Progenitor cell of endocrine pancreas (in vitro differentiated cells): ENCODE measurements around the gene TBX4. TPM values are rescaled to one million over a fixed set of nuclear protein-coding genes. Genes with fewer than 3 reads are reported as not detected.

Experiments
- DNase-seq: peaks from one replicate; pipeline ENCODE4 v3.0.0; 2021; ENCODE audit warnings: low spot score; ENCODE audit not compliant: unreplicated experiment
- H3K27ac Mint-ChIP-seq: 2 replicates; pipeline ENCODE4 v1.8.0; 2021; ENCODE audit warnings: mild to moderate bottlenecking, moderate library complexity, mixed read lengths
- H3K27me3 Mint-ChIP-seq: 2 replicates; pipeline ENCODE4 v1.8.0; 2021; ENCODE audit warnings: mixed read lengths
- H3K36me3 Mint-ChIP-seq: 2 replicates; pipeline ENCODE4 v1.8.0; 2022; ENCODE audit warnings: mixed read lengths; ENCODE audit not compliant: insufficient read depth
- H3K4me1 Mint-ChIP-seq: 2 replicates; pipeline ENCODE4 v1.8.0; 2021; ENCODE audit warnings: low read depth, mixed read lengths
- H3K4me3 Mint-ChIP-seq: 2 replicates; pipeline ENCODE4 v1.8.0; 2021; ENCODE audit warnings: low read depth, mild to moderate bottlenecking, moderate library complexity, mixed read lengths
- H3K9me3 Mint-ChIP-seq: 2 replicates; pipeline ENCODE4 v1.8.0; 2021; ENCODE audit warnings: low read depth, mixed read lengths
- CTCF ChIP-seq: fragments of 200-600 bp; sonication (generic); IDR thresholded peaks from one replicate; pipeline ENCODE4 v1.5.0; 2021; ENCODE audit warnings: antibody characterized with exemption, mild to moderate bottlenecking; ENCODE audit not compliant: unreplicated experiment
- total RNA-seq: library from RNA; stranded (reverse); gene quantifications from 2 replicates; pipeline ENCODE4 v1.2.1, GENCODE V29; 2021

TBX4 gene
- total RNA-seq, 1 donor from 2014 or later: not detected

- H3K4me1 Mint-ChIP-seq: no peaks in the 10 kb centered on the region
- H3K9me3 Mint-ChIP-seq: no peaks in the 10 kb centered on the region
- no peak for DNase-seq
- no peak overlapping the region for H3K27ac Mint-ChIP-seq
- peaks cover 55% of the 10 kb centered on the region for H3K27me3 Mint-ChIP-seq
- H3K36me3 Mint-ChIP-seq: no peaks in the 10 kb centered on the region
- no peak overlapping the region for H3K4me3 Mint-ChIP-seq
- TF ChIP-seq CTCF: no peak
Measured at GRCh38 chr17:61422116-61422799, 30.0 kb upstream of the TBX4 start.

- Mint-ChIP-seq H3K36me3 (no peaks in the 10 kb centered on the region), H3K9me3 (no peaks in the 10 kb centered on the region), H3K27me3 (peaks cover 61% of the 10 kb centered on the region), H3K27ac (no peak overlapping the region), H3K4me3 (no peak overlapping the region), H3K4me1 (no peaks in the 10 kb centered on the region)
- TF ChIP-seq CTCF: no peak
- no peak for DNase-seq
Measured at GRCh38 chr17:61422869-61423268, 29.4 kb upstream of the TBX4 start.

DNA sequence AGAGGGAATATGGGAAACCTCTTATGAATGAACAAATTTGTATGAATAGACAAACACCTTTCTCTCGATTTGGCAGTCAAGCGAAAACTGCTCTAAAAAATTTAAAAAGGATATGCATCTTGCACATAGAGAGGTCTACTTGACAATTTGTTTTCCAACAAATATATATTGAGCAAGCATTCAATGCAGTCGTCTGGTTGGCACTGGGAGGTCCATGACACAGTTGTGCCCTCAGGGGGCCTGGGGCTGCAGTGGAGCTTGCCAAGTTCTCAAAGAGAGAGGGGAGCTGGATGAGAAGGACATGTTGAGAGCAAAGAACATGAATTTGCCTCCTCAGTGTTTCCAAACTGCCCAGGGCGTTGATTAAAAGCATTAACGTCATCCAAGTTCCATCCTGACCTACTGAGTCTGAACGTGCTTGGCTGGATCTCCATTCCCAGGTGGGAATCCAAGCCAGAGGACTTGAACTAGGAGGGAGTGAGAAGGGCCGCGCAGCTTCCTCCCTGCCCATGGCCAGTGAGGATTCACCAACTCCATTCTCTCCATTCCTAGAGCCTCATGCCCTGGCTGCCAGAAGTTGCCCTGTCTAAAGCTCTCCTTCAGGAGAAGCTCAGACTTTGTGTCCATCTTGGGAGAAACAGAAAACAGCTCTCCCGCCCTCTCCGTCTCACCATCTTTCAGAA lies 28.1 kb upstream of the TBX4 start:
- no peaks in the 10 kb centered on the region for H3K36me3 Mint-ChIP-seq
- no peak overlapping the region for H3K27ac Mint-ChIP-seq
- H3K4me1 Mint-ChIP-seq: no peaks in the 10 kb centered on the region
- no peak for DNase-seq
- peaks cover 58% of the 10 kb centered on the region for H3K27me3 Mint-ChIP-seq
- H3K9me3 Mint-ChIP-seq: no peaks in the 10 kb centered on the region
- TF ChIP-seq CTCF: no peak
- no peak overlapping the region for H3K4me3 Mint-ChIP-seq

- H3K9me3 Mint-ChIP-seq: no peaks in the 10 kb centered on the region
- DNase-seq: no peak
- peaks cover 48% of the 10 kb centered on the region for H3K27me3 Mint-ChIP-seq
- H3K4me3 Mint-ChIP-seq: no peak overlapping the region
- no peaks in the 10 kb centered on the region for H3K36me3 Mint-ChIP-seq
- TF ChIP-seq CTCF: no peak
- H3K4me1 Mint-ChIP-seq: no peaks in the 10 kb centered on the region
- H3K27ac Mint-ChIP-seq: no peak overlapping the region
Measured at GRCh38 chr17:61425682-61426481, 26.3 kb upstream of the TBX4 start.
